Progenitor cell of endocrine pancreas (in vitro differentiated cells): ENCODE measurements around the gene EPHB4. TPM values are rescaled to one million over a fixed set of nuclear protein-coding genes. Genes with fewer than 3 reads are reported as not detected.
A peak's percentile ranks its signal among the peaks of the same experiment; 100 is the strongest.
"Not testable (repeated sequence)": the region's sequence is repeated elsewhere in the genome, so short reads cannot be mapped to it uniquely, and the experiment has no call there.

Experiments used
- DNase-seq: peaks from one replicate; pipeline ENCODE4 v3.0.0; 2021; ENCODE audit warnings: low spot score; ENCODE audit not compliant: unreplicated experiment
- H3K27ac Mint-ChIP-seq: 2 replicates; pipeline ENCODE4 v1.8.0; 2021; ENCODE audit warnings: mild to moderate bottlenecking, moderate library complexity, mixed read lengths
- H3K27me3 Mint-ChIP-seq: 2 replicates; pipeline ENCODE4 v1.8.0; 2021; ENCODE audit warnings: mixed read lengths
- H3K36me3 Mint-ChIP-seq: 2 replicates; pipeline ENCODE4 v1.8.0; 2022; ENCODE audit warnings: mixed read lengths; ENCODE audit not compliant: insufficient read depth
- H3K4me1 Mint-ChIP-seq: 2 replicates; pipeline ENCODE4 v1.8.0; 2021; ENCODE audit warnings: low read depth, mixed read lengths
- H3K4me3 Mint-ChIP-seq: 2 replicates; pipeline ENCODE4 v1.8.0; 2021; ENCODE audit warnings: low read depth, mild to moderate bottlenecking, moderate library complexity, mixed read lengths
- H3K9me3 Mint-ChIP-seq: 2 replicates; pipeline ENCODE4 v1.8.0; 2021; ENCODE audit warnings: low read depth, mixed read lengths
- total RNA-seq: library from RNA; stranded (reverse); gene quantifications from 2 replicates; pipeline ENCODE4 v1.2.1, GENCODE V29; 2021
- TF ChIP-seq, protein P1 (sequence below): fragments of 200-600 bp; sonication (generic); IDR thresholded peaks from one replicate; pipeline ENCODE4 v1.5.0; 2021; ENCODE audit warnings: antibody characterized with exemption, mild to moderate bottlenecking; ENCODE audit not compliant: unreplicated experiment

EPHB4 gene
- total RNA-seq, 1 donor from 2014 or later: 164 TPM

DNA sequence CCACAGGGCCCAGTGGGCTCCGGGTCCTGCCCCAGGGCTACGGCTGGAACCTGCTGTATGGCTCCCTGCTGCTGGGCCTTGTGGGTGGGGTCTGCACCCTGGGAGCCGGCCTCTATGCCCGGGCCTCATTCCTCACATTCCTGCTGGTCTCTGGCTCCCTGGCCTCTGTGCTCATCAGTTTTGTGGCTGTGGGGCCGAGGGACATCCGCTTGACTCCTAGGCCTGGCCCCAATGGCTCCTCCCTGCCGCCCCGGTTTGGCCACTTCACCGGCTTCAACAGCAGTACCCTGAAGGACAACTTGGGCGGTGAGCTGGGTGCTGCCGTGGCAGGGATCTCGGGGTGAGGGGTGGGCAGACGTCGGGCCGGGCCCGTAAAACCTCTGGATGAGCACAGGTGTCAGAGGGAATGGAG is 29.6 kb upstream of the EPHB4 start:
- TF ChIP-seq, protein P1, sequence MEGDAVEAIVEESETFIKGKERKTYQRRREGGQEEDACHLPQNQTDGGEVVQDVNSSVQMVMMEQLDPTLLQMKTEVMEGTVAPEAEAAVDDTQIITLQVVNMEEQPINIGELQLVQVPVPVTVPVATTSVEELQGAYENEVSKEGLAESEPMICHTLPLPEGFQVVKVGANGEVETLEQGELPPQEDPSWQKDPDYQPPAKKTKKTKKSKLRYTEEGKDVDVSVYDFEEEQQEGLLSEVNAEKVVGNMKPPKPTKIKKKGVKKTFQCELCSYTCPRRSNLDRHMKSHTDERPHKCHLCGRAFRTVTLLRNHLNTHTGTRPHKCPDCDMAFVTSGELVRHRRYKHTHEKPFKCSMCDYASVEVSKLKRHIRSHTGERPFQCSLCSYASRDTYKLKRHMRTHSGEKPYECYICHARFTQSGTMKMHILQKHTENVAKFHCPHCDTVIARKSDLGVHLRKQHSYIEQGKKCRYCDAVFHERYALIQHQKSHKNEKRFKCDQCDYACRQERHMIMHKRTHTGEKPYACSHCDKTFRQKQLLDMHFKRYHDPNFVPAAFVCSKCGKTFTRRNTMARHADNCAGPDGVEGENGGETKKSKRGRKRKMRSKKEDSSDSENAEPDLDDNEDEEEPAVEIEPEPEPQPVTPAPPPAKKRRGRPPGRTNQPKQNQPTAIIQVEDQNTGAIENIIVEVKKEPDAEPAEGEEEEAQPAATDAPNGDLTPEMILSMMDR: no peak
- H3K9me3 Mint-ChIP-seq: no peaks in the 10 kb centered on the region
- no peak for DNase-seq
- peaks cover 11% of the 10 kb centered on the region for H3K36me3 Mint-ChIP-seq
- no peak overlapping the region for H3K4me3 Mint-ChIP-seq
- H3K4me1 Mint-ChIP-seq: peaks cover 4% of the 10 kb centered on the region
- H3K27ac Mint-ChIP-seq: no peak overlapping the region
- H3K27me3 Mint-ChIP-seq: no peaks in the 10 kb centered on the region

DNA sequence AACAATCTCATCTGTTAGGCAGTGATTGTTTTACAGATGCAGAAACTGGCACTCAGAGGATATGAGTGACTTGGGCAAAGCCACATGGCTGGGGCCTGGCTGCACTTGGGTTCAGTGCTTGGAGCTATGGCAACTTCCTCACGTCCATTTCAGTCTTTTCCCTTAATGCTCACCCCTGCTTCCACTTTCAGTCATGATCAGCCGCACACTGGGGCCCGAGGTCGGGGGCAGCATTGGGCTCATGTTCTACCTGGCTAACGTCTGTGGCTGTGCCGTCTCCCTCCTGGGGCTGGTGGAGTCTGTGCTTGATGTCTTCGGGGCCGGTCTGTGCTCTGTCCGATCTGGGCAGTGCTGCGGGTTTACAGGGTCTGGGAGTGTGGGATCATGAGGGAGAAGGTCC is 28.2 kb upstream of the EPHB4 start:
- Mint-ChIP-seq H3K4me1 (peaks cover 5% of the 10 kb centered on the region), H3K27me3 (no peaks in the 10 kb centered on the region), H3K36me3 (peaks cover 6% of the 10 kb centered on the region), H3K9me3 (no peaks in the 10 kb centered on the region), H3K4me3 (no peak overlapping the region), H3K27ac (no peak overlapping the region)
- DNase-seq: no peak
- TF ChIP-seq, protein P1: no peak

DNA sequence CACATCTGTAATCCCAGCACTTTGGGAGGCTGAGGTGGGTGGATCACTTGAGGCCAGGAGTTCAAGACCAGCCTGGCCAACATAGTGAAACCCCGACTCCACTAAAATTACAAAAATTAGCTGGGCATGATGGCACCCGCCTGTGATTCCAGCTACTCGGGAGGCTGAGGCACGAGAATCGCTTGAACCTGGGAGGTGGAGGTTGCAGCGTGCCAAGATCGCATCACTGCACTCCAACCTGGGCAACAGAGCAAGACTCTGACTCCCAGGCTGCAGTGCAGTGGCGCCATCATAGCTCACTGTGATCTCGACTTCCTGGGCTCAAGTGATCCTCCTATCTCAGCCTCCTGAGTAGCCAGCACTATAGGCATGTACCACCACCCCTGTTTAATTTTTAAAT is 27.6 kb upstream of the EPHB4 start:
- H3K4me1 Mint-ChIP-seq, H3K4me3 Mint-ChIP-seq, H3K9me3 Mint-ChIP-seq, H3K27ac Mint-ChIP-seq, H3K27me3 Mint-ChIP-seq, DNase-seq, H3K36me3 Mint-ChIP-seq: not testable (repeated sequence)

DNA sequence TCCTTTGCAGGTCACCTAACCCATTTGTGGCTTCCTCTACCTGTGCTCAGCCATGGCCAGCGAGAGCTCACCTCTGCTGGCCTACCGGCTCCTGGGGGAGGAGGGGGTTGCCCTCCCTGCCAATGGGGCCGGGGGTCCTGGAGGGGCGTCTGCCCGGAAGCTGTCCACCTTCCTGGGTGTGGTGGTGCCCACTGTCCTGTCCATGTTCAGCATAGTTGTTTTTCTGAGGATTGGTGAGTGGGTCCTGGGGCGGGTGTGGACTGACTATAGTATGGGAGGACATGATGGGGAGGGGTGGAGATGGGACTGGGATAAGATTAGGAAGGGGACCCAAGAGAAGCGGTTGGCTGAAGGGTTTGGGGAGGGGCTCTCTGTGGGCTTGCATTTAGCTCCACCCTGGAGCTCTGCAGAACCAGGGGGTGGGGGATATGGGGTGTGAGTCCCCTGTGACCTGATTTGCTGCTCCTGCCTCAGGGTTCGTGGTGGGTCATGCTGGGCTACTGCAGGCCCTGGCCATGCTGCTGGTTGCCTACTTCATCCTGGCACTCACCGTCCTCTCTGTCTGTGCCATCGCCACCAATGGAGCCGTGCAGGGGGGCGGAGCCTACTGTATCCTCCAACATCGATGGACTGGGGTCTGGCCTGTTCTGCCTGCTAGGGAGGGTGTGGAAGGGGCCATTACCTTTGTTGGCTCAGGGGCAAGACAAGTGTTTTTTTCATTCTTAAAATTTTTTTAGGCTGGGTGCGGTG is 27.0 kb upstream of the EPHB4 start:
- Mint-ChIP-seq H3K36me3 (peaks cover 2% of the 10 kb centered on the region), H3K27me3 (no peaks in the 10 kb centered on the region), H3K9me3 (no peaks in the 10 kb centered on the region), H3K4me1 (peaks cover 5% of the 10 kb centered on the region), H3K4me3 (no peak overlapping the region), H3K27ac (no peak overlapping the region)
- TF ChIP-seq, protein P1: no peak
- DNase-seq: no peak

DNA sequence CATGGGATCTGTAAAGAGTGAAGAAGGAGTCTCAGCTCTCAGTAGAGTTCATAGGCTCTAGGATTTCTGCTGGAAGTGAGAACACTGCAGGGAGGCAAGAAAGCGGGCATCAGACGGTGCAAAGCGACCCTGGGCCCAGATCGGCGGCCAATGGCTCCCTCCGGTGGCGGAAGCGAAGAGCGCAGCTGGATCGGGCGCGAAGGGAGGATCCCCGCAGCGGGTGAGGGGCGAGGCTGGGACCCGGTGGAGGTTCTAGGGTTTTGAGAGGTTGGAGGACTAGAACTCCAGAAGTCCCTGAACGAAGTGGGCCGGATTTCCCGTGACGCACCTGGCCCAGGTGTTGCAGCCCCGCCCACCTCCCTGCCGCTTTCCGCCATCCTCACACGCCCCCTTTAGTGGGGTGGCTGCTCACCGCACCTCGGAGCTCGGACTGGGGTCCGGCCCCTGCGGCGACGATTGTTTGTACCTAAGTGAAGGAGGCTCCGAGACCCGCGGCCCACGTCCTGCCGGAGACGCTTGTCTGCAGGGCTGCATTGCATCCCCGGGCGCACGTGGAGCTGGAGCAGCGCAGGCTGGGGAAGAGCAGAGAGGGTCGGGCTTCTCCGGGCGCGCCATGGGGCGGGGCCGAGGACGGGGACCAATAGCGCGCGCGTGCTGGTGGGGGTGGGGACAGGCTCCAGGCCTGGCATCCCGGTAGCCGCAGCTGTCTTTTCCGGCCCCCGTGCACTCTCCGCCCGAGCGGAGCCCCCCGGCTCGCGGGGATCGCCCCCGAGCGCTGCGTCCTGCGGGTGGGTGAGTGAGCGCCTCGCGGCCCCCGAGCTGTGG is 24.9 kb upstream of the EPHB4 start, which contains the start of gene SLC12A9:
Gene SLC12A9 (plus strand): TSS at position 666 of the 825 bp plus-strand sequence. CDS start 1,485 bp downstream, outside the sequence.
- H3K4me1 Mint-ChIP-seq: peaks cover 5% of the 10 kb centered on the region
- DNase-seq: peak; percentile 89
- H3K4me3 Mint-ChIP-seq: peak within 1 kb of the TSS; percentile 84
- TF ChIP-seq, protein P1: peak; percentile 96
- no peaks in the 10 kb centered on the region for H3K27me3 Mint-ChIP-seq
- peak within 1 kb of the TSS; percentile 82 for H3K27ac Mint-ChIP-seq
- peaks cover 2% of the 10 kb centered on the region for H3K36me3 Mint-ChIP-seq
- H3K9me3 Mint-ChIP-seq: no peaks in the 10 kb centered on the region
